Putamen (tissue), 1 donor: ENCODE results near the gene TDRD10.

Source experiments
- DNase-seq: peaks from one replicate; pipeline ENCODE4 v3.0.0-alpha.2; 2016; ENCODE audit warnings: low spot score

The TDRD10 gene

DNA sequence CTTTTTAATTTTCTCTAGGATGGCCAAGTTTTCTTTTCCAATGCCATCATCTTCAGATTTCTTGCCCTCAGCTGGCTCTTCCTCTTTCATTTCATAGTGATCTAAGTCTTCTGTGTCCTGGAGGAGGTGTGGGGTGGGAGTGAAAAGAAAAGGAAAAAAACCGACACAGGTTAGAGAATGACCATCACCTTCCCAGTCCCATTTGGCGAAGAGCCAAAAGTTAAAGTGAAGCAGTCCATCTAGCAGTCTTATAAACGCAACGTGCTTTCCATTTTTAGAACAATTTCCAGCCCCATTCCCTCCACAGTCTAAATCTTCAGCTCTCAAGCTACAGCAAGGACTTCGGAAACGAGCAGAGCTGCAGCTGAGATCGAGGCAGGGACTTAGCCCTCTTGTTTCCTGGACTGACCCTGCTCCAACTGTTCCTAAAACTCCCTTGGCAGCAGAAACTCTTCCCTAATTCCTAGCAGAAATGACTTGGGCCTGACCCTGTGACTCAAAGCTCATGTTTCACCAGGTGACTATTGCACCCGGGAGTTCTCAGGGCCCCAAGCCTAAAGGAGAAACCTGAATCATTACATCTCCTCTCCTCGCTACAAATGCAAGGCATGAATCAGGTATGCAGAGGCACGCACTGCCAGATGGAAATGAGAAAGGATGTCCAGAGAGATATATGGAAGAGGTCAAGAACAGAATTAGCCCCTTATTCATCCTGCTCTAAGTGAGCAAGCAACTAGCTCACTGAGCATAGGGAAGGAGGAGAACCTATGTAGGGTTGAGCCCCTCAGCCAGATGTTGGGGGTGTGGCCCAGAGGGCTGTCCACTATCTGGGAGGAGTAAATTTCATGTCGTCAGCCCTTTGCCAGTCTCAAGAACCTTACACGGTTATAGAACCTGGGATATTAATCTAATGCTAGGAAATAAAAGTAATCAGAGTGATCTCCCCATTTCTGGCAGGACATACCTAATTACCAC, 51.3 kb downstream of the TDRD10 start:
- no peak for DNase-seq

DNA sequence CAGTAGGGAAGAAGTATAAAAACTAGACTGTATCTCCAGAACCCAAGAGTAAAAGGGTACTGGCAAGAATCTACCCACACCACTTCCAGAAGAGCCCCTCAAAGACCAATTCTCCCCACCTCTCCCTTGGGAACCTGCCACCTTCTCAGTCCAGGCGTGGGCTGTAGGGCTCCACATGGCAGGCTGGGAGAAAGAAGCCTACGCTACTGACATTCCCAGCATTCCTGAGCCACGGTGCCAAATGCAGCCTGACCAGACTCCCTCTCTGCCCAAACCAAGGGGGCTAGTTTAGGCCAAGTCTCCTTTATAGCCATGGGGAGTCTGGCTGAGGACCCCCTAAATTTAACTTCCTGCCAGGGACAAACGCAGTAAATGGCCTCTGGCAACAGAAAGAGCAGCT, 54.4 kb downstream of the TDRD10 start:
- no peak for DNase-seq

DNA sequence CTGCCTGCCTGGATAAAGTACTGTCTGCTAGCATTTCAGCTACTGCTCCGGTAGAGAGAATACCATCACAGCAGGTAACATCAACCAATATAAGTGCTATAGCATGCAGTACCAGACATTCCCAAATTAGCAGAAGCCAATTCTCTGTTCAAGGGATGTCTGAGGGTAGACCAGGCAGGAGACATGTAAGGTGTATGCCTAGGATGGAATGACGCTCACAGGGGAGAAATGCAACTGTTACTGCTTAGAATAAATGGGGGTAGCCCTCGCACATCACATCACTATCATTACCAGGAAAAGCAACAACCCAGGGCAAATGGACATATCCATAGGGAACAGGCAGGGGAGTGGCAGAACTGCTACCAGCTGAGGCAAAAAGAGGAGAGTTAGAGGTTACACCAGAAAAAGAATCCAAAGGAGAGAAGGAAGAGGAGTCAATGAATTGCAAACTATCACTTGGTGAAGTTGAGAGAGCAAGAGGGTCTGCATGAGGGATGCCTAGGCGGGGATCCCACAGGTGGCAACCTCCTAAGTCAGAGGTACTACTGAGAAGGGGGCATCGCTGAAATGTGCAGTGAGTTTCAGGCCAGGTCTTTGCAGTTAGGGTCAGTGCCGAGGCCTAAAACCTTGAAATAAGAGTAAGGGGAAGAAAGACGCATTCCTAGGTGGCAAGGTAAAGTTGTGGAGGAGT, 55.4 kb downstream of the TDRD10 start:
- DNase-seq = no peak

DNA sequence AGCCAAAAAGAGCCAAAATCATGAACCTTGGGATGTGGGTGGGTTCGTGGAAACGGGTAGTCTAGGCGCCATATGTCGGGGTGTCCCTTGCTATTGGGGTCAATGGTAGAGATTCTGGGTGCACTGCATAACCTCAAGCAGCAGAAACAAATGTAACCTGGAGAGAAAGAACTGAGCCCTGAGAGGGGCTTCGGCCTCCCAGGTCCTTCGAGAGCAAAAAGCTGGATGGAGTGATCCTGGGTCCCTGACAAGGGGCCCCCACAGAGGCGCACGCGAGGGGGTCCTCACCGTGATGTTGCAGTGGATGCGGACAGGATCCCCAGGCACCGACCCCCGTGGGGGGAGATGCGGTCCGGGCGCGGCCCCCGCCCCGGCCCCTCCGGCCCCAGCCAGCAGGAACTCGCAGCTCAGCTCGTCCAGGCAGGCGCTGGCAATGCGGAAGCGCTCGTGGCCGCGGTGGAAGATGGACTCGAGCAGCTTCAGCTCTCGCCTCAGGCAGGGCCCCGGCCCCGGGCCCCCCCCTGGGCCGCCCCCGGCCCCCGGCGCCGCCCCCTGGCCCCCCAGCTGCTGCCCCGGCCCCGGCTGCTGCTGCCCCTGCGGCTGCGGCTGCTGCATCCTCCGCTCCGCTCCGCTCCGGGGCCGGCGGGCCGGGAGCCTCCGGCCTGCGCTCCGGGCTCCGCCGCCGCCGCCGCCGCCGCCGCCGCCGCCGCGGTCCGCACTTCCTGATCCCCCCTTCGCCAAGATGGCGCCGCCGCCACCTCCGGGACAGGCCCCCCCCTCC, 56.1 kb downstream of the TDRD10 start, which contains the start of gene UBE2Q1:
Gene UBE2Q1 (minus strand): TSS at position 724 of the 781 bp plus-strand sequence. CDS start 109 bp downstream, at position 615.
- no peak for DNase-seq

DNA sequence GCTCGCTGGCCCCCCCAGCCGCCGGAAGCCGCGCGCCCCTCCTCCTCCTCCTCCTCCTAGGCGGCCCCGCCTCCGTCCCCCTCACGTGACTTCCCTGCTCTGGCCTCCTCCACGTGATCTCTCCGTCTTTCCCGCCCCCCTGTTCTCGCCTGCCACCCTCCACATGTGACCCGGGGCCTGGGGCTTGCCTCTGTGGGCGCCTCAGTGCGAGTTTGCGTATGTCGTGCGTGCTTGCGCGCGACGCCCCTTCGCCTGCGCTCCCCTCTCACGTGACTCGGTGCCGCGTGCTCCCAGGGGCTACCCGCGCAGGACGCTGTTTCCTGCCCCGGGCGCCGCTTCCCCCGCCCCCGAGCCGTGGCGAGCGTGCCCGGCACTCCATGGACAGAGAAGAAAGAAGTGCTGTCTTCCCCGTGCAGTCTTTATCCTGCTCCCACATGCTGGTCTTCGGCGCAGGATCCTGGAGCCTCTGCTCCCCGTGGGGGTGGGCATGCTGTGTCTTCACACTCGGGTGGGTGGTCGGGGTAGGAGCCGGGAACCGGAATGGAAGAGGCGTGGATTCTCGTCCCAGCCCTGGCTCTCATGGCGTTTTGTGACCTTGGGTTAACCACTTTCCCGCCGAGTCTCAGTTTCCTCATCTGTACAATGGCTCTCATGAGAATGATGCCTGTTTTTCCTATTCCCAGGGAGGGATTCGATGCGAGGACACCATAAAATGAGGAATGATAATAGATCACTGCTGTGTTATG, 56.9 kb downstream of the TDRD10 start:
- peak; percentile 99 for DNase-seq

DNA sequence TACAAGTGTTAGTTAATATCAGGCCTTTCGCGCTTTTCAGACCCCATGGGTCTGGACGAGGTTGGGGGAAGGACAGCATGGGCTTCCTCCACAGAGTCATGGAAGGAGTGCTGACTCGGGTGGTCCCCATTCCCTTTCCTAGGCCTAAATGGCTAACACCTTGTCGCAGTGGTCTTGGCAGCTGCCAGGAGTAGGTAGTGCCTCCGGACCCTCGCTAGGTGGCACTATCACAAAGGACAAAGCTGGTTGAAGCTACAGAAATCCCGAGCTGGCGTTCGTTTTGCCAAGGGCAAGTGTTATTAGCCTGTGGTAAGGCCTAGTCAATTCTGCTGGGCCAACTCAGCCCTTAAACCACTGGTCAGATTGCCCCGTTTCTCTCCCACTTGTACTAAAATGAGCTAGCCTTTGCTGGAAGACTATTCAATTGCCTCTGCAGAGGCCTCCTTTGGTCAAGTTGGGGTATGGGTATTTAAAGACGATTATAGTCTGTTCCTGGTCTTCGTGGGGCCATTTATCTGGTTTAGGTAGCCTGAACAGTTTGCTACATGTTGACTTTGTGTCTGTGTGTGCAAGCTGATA, 57.5 kb downstream of the TDRD10 start:
- DNase-seq = peak; percentile 92

DNA sequence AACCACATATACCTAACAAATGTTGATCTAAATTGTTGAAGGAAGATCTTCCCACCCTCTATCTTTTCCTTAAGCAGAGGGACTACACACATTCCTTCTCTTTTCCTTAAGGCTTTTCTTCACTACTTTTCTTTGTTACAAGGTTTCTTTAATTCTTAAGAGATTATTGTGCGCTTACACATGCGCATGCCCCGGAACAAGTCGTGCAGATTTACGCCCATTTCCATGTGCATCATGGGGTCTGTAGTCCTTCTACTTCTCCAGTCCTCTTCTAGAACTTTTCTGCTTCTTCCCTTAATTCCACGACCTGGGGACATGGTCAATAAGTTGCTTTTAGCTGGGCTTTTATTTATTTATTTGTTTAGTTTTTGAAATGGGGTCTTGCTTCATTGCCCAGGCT, 63.9 kb downstream of the TDRD10 start:
- no peak for DNase-seq

DNA sequence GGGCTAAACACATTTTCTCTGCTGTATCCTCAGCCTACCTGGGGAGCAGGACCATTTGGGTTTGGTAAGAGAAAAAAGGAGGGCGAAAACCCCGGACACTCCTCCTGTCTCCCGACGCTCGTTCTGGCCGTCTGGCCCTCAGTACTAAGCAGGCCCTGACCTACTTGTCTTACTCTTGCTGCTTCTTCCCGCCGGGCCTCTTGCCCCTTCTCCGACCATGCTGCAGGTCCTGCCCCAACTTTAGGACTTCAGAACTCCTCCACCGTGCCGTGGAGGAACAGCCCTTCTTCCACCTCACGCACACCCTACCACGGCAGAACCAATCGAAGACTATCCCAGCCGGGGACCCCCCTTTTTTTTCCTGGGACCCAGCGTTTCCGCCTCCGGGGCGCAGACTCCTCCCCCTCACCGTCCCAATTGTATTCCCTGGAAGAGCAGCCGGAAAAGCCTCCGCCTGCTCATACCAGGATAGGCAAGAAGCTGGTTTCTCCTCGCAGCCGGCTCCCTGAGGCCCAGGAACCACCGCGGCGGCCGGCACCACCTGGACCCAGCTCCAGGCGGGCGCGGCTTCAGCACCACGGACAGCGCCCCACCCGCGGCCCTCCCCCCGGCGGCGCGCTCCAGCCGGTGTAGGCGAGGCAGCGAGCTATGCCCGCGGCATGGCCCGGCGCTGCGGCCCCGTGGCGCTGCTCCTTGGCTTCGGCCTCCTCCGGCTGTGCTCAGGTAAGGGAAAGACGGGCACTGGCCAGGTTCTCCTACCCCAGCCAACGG, 65.6 kb downstream of the TDRD10 start, which contains the start of gene CHRNB2:
Gene CHRNB2 (plus strand): TSS at position 393 of the 771 bp plus-strand sequence. CDS start 267 bp downstream, at position 660.
- DNase-seq = peak; percentile 68

DNA sequence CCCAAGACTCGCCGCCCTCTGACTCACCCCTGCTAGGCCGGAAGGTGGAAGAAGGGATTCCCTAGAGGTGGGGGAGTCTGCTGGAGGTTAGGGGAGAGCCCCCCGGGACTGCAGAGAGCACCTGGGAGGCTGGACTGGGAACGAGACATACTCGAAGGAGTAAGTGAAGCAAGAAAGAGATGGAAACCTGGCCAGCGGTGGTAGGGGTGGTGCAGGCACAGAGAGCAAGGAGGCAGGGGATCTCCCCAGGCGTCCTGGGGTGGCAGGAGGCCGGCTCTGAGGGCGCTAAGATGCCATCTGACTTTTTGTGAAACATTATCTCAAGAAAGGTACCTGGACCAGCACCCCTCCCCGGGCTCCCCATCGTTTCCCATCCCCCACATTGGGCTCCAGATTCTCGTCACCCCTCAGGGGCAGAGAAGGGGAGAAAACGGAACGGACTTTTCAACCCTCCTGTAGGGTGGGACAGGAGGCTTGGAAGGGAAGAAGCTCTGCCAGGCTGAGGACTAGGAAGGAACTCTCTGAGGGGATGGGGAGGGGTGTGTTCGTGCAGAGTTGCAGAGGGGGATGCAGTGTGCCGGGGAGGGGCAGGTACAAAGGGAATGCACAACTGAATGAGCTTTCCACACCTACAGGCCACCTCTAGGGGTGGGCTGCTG, 66.3 kb downstream of the TDRD10 start:
- DNase-seq = no peak

DNA sequence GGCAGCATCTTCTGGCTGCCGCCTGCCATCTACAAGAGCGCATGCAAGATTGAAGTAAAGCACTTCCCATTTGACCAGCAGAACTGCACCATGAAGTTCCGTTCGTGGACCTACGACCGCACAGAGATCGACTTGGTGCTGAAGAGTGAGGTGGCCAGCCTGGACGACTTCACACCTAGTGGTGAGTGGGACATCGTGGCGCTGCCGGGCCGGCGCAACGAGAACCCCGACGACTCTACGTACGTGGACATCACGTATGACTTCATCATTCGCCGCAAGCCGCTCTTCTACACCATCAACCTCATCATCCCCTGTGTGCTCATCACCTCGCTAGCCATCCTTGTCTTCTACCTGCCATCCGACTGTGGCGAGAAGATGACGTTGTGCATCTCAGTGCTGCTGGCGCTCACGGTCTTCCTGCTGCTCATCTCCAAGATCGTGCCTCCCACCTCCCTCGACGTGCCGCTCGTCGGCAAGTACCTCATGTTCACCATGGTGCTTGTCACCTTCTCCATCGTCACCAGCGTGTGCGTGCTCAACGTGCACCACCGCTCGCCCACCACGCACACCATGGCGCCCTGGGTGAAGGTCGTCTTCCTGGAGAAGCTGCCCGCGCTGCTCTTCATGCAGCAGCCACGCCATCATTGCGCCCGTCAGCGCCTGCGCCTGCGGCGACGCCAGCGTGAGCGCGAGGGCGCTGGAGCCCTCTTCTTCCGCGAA, 69.4 kb downstream of the TDRD10 start:
- DNase-seq = no peak

DNA sequence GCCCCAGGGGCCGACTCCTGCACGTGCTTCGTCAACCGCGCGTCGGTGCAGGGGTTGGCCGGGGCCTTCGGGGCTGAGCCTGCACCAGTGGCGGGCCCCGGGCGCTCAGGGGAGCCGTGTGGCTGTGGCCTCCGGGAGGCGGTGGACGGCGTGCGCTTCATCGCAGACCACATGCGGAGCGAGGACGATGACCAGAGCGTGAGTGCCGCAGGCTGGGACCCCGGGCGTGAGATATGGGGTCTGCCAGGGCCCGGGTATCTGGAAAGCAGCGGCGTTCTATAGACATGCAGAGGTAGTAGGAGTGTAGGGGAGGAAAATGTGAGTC, 69.9 kb downstream of the TDRD10 start:
- DNase-seq = no peak

DNA sequence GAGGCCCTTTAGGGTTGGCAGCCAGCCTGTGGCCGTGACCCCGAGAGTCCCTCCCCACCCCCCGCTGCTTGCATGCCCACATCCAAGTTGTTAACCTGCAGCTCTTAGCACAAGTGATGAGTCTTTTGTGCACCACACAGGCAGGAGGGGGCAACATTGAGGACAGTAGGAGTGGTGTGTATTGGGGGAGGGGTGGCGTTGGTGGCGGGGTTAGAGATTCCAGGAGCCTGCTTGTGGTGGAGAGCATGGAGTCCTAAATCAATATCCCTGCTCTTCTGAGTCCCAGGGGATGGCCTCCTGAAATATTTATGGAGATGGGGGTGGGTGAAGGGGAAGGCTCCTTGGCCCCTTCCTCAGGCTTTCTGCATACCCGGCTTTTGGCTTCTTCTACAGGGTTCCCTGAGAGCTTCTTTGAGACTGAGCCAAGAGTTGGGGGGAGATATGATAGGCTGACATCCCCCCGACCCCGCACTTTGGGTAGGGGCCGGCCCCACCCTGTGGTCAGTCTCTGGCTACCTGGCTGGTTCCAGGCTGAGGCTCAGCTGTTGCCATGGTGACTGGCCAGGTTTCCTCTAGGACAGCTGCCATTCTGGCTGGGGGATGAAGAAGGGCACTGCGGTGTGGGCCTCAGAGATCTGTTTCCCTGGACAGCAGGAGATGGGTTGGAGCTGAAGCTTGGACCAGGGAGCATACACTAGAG, 70.6 kb downstream of the TDRD10 start:
- DNase-seq = no peak

DNA sequence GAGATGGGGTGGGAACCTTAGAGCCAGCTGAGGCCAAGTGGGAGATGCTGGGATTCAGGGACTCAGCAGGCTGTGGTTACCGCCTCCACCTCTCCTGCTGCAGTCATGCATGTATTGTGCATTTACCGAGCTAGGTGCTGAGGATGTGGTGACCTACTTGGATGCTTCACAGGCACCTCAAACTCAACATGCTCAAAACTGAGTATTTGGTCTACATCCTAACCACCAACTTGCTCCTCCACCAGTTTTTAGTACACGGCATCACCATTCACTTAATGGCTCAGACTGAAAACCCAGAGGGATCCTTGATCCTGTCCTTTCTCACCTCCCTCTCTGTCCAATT, 71.1 kb downstream of the TDRD10 start:
- peak; percentile 53 for DNase-seq

DNA sequence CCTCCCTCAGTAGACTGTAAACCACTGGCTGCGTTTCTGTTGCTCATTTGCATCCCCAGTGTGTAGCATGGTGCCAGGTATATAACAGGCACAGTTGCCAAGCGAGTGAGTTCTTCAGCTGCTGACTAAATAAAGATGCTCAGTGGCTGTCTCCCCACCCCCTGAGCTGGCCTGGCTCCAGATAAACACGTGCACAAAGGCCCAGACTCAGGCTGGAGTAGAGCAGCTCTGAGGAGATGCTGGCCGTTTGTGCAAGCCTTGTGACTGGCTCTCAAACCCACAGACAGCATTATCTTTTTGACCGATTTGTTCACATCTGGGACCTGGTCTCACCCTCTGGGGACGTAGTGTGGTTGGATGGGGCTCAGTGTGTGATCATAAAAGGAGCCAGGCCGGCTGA, 72.7 kb downstream of the TDRD10 start:
- DNase-seq = no peak

DNA sequence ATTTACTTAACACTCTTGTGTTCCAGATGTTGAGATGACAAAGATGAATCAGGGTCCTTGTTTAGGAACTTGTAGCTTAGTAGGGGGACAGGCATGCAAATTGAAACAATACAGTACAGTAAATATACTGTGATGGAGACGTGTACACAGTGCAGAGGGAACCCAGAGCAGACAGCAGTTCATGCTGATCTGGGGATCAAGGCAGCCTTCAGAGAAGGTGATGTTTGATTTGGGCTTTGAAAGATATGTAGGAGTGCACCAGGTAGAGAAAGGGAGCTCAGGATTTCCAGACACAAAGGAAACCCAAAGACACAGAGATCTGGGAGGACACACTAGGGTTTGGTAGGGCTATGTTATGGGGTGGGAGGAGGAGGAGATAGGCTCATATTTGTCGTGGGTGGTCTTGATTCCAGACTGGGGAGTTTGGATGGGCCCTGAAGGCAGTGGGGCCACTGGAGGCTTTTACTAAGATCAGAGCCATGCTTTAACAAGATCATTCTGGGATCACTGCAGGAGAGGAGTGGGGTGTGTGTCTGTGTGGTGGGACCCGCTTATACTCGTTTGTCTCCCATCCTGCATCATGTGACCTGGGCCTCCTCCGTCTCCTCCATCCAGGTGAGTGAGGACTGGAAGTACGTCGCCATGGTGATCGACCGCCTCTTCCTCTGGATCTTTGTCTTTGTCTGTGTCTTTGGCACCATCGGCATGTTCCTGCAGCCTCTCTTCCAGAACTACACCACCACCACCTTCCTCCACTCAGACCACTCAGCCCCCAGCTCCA, 73.3 kb downstream of the TDRD10 start:
- DNase-seq = peak; percentile 34

DNA sequence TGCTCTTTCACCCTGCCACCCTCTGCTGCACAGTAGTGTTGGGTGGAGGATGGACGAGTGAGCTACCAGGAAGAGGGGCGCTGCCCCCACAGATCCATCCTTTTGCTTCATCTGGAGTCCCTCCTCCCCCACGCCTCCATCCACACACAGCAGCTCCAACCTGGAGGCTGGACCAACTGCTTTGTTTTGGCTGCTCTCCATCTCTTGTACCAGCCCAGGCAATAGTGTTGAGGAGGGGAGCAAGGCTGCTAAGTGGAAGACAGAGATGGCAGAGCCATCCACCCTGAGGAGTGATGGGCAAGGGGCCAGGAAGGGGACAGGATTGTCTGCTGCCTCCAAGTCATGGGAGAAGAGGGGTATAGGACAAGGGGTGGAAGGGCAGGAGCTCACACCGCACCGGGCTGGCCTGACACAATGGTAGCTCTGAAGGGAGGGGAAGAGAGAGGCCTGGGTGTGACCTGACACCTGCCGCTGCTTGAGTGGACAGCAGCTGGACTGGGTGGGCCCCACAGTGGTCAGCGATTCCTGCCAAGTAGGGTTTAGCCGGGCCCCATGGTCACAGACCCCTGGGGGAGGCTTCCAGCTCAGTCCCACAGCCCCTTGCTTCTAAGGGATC, 74.0 kb downstream of the TDRD10 start:
- DNase-seq = no peak

DNA sequence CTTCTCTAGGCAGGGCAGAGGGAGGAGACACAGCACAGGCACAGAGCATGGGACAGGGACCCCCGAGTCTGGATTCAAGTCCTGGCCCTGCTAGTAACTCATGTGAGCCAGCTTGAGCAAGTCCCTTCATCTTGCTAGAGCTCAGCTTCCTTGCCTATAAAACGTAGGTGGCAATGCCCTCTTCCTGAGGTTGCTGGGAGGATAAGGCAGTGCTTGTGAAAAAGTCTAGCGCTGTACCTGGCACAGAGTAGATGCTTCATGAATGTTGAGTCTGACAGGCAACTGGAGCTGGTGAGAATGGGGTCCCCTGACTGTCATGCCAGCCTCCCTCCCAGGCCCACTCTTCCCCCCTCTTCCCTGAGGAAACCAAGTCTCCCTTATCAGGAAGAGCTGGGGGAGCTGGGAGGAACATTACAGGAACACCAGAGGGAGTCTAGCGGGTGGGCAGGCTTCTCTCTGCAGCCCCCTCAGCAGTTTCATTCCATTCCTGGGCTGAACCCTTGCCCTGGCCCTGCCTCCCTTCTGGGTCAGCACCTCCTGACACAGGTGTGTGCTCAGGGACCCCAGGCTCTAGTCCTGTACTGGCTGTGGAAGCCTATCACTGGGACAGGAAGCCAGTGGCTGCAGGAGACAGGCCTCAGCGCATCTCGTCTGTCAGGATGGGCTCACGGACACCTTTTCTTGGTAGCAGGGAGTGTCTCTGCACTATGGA, 75.5 kb downstream of the TDRD10 start:
- DNase-seq = no peak
